Measurements from ENCODE around the gene LIFR. TPM values are rescaled to one million over a fixed set of nuclear protein-coding genes. Genes with fewer than 3 reads are reported as not detected.

The LIFR gene
- total and polyA plus RNA-seq, 12 donors = 9.2 to 118 (median 59.0) TPM

DNA sequence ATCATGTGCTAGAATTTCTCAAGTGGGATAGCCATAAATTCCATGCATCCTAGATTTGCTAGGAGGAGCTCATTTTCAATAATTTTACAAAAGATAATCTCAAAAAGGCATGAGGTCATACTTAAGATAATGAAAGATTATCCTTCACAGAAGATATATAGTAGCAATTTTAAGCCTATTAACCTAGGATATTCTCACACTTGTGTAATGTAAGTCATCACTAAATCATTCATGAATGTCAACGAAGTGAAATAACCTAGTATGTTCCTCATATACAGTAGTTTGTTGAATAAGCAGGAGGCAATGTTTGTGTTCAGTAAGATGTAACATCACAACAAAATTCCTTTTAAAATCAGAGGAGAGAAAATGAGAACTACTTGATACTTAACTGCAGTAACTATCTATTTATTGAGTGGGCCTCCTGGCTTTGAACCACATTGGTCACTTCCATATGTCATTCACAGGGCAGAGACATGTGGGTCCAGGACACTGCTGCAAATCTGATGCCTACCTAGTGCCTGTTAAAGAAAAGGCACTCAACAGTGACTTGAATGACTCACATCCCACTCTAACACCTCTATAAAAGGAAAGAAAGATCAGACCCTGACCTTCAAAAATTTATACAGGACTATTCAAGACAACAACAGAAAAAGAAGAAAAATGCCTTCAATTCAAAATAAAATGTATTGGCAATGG, 8.2 kb downstream of the LIFR start:
- Histone ChIP-seq H3K9me3 (replicated peaks in 1 of 3) (no peaks in the 10 kb centered on the region), H3K27me3 (no peaks in the 10 kb centered on the region), H3K4me3 (no peak overlapping the region), H3K27ac (peak overlapping the region in 3 of 5 donors; percentile 34 to 67 (median 45)), H3K36me3 (replicated peaks in 1 of 2) (no peaks in the 10 kb centered on the region), H3K4me1 (replicated peaks in 1 of 2) (peaks cover 0 to 34% of the 10 kb centered on the region in 2 donors)
- WGBS, 4 donors = 25 to 33% (median 33%) methylated on average over 1 of the region's 1 CpG
- intact Hi-C loops (cut with DNase I) = no loop called here
- TF ChIP-seq, protein P1, sequence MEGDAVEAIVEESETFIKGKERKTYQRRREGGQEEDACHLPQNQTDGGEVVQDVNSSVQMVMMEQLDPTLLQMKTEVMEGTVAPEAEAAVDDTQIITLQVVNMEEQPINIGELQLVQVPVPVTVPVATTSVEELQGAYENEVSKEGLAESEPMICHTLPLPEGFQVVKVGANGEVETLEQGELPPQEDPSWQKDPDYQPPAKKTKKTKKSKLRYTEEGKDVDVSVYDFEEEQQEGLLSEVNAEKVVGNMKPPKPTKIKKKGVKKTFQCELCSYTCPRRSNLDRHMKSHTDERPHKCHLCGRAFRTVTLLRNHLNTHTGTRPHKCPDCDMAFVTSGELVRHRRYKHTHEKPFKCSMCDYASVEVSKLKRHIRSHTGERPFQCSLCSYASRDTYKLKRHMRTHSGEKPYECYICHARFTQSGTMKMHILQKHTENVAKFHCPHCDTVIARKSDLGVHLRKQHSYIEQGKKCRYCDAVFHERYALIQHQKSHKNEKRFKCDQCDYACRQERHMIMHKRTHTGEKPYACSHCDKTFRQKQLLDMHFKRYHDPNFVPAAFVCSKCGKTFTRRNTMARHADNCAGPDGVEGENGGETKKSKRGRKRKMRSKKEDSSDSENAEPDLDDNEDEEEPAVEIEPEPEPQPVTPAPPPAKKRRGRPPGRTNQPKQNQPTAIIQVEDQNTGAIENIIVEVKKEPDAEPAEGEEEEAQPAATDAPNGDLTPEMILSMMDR (IDR thresholded peaks at IDR 0.05) = no peak
- no peak for TF ChIP-seq POLR2A (IDR thresholded peaks at IDR 0.05)
- no peak for DNase-seq

DNA sequence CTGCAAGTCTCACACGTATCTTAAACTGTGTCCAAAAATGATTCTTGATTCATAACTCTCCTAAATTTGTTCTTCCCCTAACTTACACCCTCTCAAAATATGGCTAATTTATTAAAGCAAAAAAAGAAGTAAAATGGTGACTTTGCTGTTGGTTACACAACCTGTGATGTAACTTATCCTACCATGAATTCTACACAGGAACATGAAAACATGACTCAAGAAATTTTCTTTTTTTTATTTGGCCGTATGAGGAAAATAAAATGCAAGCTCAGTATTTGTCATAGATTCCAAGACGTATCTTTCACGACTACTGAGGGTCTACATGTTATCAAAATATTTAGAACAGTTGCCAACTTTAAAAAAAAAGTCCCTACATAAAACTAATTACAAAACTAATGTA, 9.2 kb downstream of the LIFR start:
- H3K4me3 ChIP-seq = no peak overlapping the region
- WGBS, 4 donors = 67 to 79% (median 75%) methylated on average over 4 of the region's 4 CpGs
- peak overlapping the region in 2 of 5 donors; percentile 36 to 65 for H3K27ac ChIP-seq
- no peaks in the 10 kb centered on the region for H3K27me3 ChIP-seq
- H3K9me3 ChIP-seq (replicated peaks in 1 of 3) = no peaks in the 10 kb centered on the region
- H3K4me1 ChIP-seq (replicated peaks in 1 of 2) = peaks cover 0 to 31% of the 10 kb centered on the region in 2 donors
- intact Hi-C loops (cut with DNase I) = no loop called here
- no peaks in the 10 kb centered on the region for H3K36me3 ChIP-seq (replicated peaks in 1 of 2)
- DNase-seq = no peak
- TF ChIP-seq, protein P1 (IDR thresholded peaks at IDR 0.05) = no peak
- no peak for TF ChIP-seq POLR2A (IDR thresholded peaks at IDR 0.05)

DNA sequence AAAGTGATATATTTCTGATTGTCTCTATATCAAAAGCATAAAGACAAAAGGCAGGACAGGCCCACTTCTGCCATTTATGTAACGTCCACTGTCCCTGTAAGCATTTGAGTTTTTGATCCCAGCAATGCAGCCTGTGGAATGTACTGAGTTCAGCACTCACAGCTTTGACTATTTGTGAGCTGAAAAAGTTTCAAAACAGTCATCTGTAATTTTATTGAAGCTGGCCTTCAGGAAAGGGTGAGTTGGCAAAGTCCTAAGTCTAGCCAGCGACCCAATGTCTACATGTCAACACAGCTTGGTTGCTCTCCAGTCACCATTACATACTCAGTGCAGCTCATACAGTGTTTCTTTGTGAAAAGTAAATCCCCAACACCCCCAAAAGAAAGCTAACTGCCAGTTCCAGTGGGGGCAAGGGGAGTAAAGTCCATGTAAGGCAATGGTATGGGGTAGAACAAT, 9.7 kb downstream of the LIFR start:
- Histone ChIP-seq H3K36me3 (replicated peaks in 1 of 2) (no peaks in the 10 kb centered on the region), H3K27ac (peak overlapping the region in 2 of 5 donors; percentile 36 to 65), H3K4me3 (no peak overlapping the region), H3K27me3 (no peaks in the 10 kb centered on the region), H3K9me3 (replicated peaks in 1 of 3) (no peaks in the 10 kb centered on the region), H3K4me1 (replicated peaks in 1 of 2) (peaks cover 0 to 33% of the 10 kb centered on the region in 2 donors)
- intact Hi-C loops (cut with DNase I) = no loop called here
- TF ChIP-seq POLR2A (IDR thresholded peaks at IDR 0.05) = no peak
- TF ChIP-seq, protein P1 (IDR thresholded peaks at IDR 0.05) = no peak
- WGBS, 4 donors = 47 to 56% (median 48%) methylated on average over 2 of the region's 2 CpGs
- DNase-seq = peak in 1 of 7 donors; percentile 20

DNA sequence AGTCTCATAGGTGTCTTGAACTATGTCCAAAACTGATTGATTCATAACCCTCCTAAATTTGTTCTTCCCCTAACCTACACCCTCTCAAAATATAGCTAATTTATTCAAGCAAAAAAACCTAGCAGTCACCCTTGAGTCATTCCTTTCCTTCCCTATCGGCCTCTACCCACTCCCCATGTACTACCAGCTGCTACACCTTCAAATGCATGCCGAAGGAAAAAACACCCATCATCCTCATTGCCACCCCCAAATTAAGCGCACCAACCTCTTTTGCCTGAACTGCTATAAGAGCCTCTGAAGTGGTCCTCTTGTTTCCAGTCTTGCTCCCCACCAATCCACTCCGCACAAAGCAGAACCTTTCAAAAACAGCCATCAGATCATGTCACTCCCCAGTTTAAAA, 12.6 kb downstream of the LIFR start:
- intact Hi-C loops (cut with DNase I) = no loop called here
- DNase-seq = no peak
- Histone ChIP-seq H3K4me3 (no peak overlapping the region), H3K27me3 (no peaks in the 10 kb centered on the region), H3K36me3 (replicated peaks in 1 of 2) (no peaks in the 10 kb centered on the region), H3K9me3 (replicated peaks in 1 of 3) (no peaks in the 10 kb centered on the region), H3K27ac (no peak overlapping the region), H3K4me1 (replicated peaks in 1 of 2) (peaks cover 0 to 49% of the 10 kb centered on the region in 2 donors)
- no peak for TF ChIP-seq POLR2A (IDR thresholded peaks at IDR 0.05)
- TF ChIP-seq, protein P1 (IDR thresholded peaks at IDR 0.05) = no peak
- 85 to 96% (median 89%) methylated on average over 4 of the region's 4 CpGs for WGBS, 4 donors
